NCI-H1105 treated with DMSO at 0.1 percent for 48 hours (cell line): ENCODE results near the gene BPIFB3.

ENCODE experiments used
- DNase-seq: peaks from one replicate; lab custom pipeline; 2025; lab: John Stamatoyannopoulos, UW

Gene BPIFB3

DNA sequence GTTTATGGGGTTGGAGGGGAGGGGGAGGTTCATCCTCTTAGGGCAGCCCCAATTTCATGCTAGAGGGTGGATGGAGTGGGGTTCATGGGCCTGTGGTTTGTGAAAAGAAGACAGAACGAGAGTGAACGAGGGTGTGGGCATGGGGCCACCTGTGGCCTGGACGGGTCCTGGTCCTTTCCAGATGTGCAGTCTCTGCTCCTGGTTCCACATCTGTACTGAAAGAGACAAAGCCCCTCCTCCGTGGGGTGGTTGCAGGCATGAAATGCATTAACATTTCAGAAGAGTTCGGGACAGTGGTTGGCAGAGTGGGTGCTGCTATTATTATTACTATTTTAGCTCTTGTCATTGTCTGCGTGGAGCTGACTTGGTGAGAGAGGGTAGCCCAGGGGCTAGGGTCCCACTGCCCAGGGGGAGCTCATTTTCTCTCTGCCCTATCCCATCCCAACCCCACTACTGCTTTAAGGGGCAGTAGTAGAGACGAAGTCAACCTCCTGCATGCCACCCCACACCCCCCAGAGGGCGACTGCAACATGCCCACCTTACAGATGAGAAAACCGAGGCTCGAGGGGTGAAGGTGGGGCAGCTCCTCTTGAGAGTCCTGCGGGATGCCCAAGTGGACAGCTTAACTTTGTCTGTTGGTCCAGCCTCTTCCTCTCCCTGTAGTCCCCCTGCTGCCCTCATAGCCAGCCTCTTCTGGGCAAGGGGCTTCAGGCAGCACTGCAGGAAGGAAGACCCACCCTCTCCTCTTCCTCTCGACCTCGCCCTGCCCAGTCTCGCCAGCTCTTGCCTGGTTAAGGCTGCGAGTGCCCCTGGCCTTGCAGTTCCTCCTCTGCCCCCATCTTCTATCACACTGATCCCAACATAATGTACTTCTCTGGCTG is 37.8 kb upstream of the BPIFB3 start:
- no peak for DNase-seq

DNA sequence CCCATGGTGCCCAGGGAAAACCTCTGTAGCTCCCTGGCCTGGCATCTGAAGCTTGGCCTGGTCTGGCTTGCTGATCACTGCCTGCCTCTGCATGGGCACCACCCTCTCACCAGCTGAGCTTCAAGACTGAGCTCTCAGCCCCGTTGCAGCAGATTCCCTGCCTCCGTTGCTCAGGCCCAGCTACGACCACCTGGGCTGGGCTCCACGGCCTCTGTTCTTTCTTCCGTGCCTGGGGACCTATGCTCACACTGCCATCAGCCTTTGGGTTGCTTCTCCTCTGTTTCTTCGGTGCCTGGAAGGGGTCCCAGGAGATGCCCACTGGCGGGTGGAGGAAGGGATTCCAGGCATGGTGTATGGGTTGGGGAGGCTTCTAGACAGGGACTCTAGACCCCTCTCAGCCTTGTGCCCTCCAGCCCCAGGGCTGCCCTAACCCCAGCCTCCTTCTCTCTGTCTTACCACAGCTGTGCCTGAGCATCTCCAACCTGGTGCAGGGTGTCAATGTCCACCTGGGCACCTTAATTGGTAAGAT is 37.1 kb upstream of the BPIFB3 start:
- DNase-seq, result no peak

DNA sequence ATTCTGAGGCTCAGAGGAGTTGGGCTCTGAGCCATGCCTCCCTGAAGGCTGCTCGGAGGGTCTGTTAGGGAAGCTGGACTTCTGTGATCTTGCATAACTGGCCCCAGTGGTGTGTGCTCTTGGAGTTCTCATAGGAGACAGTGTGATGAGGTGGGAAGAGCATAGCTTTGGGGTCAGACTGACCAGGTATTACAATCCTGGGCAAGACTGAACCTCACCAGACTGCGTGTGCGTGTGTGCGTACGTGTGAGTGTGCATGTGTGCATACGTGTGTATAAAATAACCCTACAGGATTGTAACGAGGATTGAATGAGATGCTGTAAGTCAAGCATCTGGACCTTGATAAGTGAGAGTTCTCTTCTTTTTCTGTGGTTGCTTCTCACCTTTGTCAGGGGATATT is 36.2 kb upstream of the BPIFB3 start:
- DNase-seq, result no peak

DNA sequence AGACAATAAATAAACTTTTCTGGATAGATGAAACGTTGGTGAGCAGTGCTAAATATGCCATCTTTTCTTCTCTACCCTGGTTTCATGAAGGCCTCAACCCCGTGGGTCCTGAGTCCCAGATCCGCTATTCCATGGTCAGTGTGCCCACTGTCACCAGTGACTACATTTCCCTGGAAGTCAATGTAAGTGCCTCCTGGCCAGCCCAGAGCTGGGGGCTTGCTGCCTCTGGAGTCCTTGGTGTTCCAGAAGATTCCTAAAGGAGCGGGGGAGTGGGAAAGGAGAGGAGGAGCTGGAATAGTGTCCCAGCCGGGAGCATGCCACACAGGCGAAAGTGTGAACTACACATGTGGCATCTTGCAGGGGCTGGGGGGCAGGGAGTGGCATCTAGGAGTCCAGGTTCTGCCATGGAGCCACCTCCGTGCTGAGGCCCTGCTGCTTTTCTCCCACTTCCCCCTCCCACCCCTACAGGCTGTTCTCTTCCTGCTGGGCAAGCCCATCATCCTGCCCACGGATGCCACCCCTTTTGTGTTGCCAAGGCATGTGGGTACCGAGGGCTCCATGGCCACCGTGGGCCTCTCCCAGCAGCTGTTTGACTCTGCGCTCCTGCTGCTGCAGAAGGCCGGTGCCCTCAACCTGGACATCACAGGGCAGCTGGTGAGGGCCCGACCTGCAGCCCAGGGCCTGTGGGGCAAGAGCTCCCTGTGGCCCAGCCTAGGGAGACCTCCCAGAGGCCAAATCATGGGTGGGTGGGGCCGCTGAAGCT is 35.4 kb upstream of the BPIFB3 start:
- DNase-seq, result no peak

DNA sequence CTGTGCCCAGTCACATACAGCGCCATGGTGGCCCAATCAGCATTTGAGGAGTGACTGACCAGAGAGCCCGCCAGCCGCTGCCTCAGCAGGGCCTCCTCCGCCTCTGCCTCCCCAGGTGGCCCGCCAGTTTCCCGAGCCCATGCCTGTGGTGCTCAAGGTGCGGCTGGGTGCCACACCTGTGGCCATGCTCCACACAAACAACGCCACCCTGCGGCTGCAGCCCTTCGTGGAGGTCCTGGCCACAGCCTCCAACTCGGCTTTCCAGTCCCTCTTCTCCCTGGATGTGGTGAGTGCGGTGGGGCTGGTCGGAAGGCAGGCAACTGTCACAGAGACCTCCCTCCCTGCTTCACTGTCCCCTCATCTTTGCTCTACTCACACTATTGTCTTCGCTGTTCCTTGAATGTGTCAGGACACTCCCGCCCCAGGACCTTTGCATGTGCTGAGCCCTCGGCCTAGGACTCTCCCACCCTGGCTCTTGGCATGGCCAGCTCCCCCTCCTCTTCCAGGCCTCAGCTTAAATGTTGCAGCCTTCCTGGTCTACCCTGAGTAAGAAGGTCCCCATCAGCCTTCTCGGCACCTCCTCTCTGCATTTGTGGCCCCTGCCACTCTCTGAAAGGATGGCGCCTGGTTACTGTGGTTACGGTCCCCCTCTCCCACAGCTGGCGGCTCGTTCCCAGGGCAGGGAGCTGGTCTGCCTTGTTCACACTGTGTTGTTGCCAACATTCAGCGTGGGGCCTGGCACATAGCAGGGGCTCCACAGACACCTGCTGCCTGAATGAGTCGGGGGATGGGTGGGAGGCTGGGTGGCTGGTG is 34.0 kb upstream of the BPIFB3 start:
- DNase-seq, result no peak

GRCh38 chr20:33020278-33021161 is 33.2 kb upstream of the BPIFB3 start:
- DNase-seq, result no peak

- DNase-seq, result no peak
Observed at GRCh38 chr20:33021879-33022278, 31.8 kb upstream of the BPIFB3 start.

DNA sequence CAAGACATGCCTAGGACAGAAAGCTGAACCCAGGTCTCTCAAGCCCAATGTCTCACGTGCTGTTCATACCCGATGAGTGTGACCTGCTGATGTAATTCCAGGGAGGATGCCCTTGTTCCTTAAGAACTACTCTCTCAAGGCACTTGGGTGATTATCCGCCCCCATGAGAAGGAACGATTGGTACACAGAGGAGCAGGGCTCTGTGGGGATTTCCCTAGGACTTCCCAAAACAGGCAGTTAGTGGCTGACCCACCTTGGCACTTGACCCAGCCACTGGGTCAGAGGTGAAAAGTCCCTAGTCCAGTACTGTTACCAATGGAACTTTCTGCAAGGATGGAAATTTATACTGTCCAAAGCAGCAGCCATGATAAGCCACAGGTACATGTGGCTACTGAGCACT is 31.4 kb upstream of the BPIFB3 start:
- no peak for DNase-seq

DNA sequence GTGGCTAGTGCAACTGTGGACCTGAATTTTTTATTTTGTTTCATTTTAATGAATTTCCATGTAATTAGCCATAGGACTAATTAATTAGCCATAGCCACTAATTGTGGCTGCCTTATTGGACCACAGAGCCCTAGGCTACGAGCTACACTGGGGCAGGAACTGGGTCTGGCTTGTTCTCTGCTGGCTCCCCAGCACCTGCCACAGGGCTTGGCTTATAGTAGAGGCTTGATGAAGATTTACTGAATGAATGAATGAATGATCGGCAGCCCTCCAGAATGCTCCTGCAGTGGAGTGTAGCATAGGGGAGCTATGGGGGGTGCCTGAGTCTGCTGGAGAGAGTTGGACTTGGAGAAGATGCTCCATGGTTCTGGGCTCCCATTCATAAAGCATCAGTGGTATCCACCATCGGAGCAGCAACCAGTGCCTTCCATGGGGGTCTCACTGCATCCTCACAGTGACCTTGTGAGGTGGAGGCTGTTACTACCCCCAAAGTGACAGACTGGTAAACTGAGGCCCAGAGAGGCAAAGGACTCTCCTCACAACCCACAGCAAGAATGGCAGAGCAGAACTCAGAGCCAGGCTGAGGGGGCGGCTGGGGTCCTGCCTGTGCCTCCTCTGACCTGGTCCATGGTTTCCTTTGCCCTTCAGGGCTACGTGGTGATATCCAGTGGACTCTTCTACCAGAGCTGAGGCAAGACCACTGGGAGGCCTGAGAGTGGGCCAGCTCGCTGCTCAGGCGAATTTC is 30.8 kb upstream of the BPIFB3 start:
- no peak for DNase-seq

DNA sequence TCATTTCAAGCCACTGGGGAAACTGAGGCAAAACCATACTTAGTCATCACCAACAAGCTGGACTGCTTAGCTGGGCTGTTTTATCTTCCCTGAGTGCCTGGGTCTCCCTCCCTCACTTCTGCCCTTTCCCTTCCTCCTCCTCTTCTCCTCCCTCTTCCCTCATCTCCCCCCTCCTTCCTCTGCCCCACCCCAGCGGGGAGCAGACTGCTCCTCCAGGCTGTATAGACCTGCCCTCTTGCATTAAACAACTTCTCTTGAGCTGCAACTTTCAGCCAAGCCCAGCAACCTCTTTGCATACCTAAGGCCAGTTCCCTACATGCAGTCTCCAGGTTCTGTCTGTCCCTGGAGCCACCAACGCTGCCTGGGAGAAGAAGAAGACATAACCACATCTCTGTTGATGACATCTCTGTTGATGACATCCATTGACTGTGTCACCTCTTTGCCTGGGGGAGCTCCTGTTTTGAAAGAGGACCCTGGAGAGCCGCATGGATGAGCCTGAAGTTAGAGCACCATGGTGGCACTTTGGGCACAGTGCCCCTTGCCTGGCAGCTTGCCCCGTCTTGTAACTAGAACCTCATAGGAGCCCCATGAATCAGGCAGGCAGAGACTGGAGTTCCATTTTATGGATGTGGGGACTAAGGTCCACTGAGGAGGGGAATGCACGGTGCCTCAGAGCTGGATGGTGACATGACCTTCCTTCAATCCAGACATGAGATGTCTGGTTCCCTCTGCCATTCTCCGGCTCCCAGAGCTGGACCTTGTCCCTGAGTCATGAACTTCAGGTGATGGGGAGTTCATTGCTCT is 30.1 kb upstream of the BPIFB3 start:
- no peak for DNase-seq

DNA sequence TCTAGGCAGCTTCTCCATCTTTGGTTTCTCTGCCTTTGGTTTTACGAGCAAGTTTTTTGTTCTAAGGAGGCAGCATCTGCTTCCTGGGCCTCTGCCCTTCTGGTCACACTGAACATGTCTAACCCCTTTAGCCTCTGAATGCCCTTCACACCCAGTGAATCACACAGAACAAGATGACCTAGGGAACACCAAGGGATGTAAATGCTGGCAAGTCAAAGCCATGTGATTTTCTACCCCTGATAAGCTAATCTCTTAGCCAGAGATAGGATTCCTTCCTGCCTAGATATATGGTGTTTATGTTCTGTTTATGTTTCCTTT is 29.5 kb upstream of the BPIFB3 start:
- no peak for DNase-seq

GRCh38 chr20:33024609-33025317 is 28.9 kb upstream of the BPIFB3 start:
- DNase-seq, result no peak

DNA sequence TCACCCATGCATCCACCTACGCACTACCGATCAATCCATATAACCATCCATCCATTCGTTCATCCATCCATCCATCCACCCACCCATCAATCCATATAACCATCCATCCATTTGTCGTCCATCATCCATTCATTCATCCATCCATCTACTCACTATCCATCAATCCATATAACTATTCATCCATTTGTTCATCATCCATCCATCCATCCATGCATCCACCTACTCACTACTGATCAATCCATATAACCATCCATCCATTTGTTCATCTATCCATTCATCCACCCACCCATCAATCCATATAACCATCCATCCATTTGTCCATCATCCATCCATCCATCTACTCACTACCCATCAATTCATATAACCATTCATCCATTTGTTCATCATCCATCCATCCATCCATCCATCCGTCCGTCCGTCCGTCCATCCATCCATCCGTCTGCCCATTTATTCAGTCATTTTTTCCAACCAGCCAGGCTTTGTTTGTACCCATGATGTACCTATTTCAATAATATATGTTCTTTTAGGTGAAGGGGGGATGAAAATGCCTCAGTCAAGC is 28.3 kb upstream of the BPIFB3 start:
- no peak for DNase-seq

GRCh38 chr20:33026072-33026778 is 27.5 kb upstream of the BPIFB3 start:
- DNase-seq, result no peak

GRCh38 chr20:33026779-33027759 is 26.6 kb upstream of the BPIFB3 start:
- no peak for DNase-seq

DNA sequence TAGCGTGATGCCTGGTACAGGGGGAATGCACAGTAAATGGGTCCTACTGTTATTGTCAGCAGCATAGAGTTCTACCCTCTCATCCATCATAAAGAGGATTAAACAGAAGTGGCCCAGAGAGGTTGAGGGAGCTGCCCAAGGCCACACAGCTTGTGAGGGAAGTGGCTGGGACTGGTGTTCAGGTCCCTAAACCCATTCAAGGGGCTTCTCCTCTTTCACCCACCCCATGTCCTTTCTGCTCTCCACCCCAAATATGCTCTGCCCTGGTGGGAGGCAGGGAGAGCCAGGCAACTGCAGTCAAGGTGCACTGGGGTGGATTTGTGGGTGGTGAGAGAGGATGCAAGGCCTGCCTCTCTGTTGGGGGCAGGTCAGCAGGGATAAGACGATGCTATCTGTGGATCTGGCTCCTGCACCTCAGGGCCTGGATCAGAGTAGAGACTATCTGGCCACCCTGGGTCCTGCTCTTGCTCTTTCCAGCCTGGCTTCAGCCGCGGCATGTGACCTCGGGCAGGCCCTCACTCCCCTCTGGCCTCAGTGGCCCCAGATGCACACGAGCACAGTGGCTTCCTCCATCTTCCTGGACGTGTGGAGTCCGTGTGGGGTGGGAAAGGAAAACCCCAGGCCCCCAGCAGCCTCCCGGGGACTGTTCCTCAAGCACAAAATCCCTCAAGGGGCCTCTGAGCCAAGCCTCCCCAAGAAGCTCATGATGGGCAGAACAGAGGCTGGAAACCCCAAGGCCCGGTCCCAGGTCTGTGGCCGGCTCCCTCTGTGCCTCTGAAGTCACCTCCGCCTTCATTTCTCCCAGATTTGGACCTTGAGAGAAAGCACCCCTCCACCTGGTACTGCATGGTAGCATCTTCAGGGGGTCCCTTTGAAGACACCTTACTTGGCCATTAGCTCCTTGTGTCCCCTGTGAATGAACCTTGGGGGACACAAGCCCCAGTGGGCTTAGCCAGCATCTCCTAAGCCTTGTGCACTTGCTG is 25.6 kb upstream of the BPIFB3 start:
- no peak for DNase-seq
